RWPE2 (cell line): ENCODE results near the gene MPPED1.

Source experiments
- ATAC-seq: fragments of 200-7000 bp; cut with Tn5 transposase; 3 replicates; pipeline ENCODE4 v1.9.1; 2021; ENCODE audit warnings: low read depth
- DNase-seq: peaks from one replicate; pipeline ENCODE4 v3.0.0-alpha.2; 2020; ENCODE audit warnings: low spot score
- H3K27ac ChIP-seq: fragments of 450-650 bp; 2 replicates; pipeline ENCODE4 v1.5.1; 2017; ENCODE audit warnings: mild to moderate bottlenecking; ENCODE audit not compliant: poor library complexity, severe bottlenecking
- H3K27me3 ChIP-seq: fragments of 250-450 bp; sonication (Bioruptor Pico); 2 replicates; pipeline ENCODE4 v1.5.1; 2021; ENCODE audit warnings: mild to moderate bottlenecking, moderate library complexity; ENCODE audit not compliant: insufficient read depth, poor library complexity, severe bottlenecking
- H3K36me3 ChIP-seq: fragments of 250-450 bp; sonication (Bioruptor Pico); 2 replicates; pipeline ENCODE4 v1.5.1; 2020; ENCODE audit warnings: low read depth, mild to moderate bottlenecking, moderate library complexity
- H3K4me1 ChIP-seq: fragments of 250-450 bp; sonication (Bioruptor Pico); 2 replicates; pipeline ENCODE4 v1.5.1; 2021; ENCODE audit warnings: mild to moderate bottlenecking, moderate library complexity; ENCODE audit not compliant: insufficient read depth, poor library complexity, severe bottlenecking
- H3K4me3 ChIP-seq: fragments of 250-450 bp; sonication (Bioruptor Pico); 2 replicates; pipeline ENCODE4 v1.5.1; 2021; ENCODE audit warnings: mild to moderate bottlenecking, moderate library complexity; ENCODE audit not compliant: severe bottlenecking
- H3K9me3 ChIP-seq: fragments of 250-450 bp; sonication (Bioruptor Pico); 2 replicates; pipeline ENCODE4 v1.5.1; 2021; ENCODE audit warnings: mild to moderate bottlenecking, moderate library complexity; ENCODE audit not compliant: severe bottlenecking
- TF ChIP-seq, protein P1 (sequence below): fragments of 450-650 bp; IDR thresholded peaks from one replicate; pipeline ENCODE4 v1.5.1; 2017; ENCODE audit warnings: mild to moderate bottlenecking, moderate library complexity; ENCODE audit not compliant: poor library complexity, severe bottlenecking

Gene MPPED1

DNA sequence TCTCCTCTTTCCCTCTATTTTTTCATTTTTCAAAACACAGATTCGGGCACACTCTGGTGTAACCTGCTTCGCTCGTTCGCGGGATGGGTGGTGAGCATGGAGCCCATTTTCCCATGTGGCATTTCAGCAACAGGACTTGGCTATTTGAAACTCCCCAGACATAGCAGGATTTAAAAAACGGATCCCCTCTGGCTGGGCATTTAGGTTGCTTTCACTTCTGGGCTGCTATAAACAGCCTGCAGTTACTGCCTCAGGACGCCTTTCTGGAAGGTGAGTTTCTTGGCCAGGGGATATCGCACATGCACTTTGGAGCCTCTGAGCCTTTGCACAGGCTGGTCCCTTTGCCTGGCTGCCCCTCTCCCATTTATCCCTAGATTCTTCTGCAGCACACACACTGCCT lies 2.8 kb upstream of the MPPED1 start:
- Histone ChIP-seq H3K9me3 (no peaks in the 10 kb centered on the region), H3K27ac (no peak overlapping the region), H3K36me3 (no peaks in the 10 kb centered on the region), H3K4me1 (peaks cover 8% of the 10 kb centered on the region), H3K27me3 (peaks cover 42% of the 10 kb centered on the region), H3K4me3 (no peak overlapping the region)
- TF ChIP-seq, protein P1, sequence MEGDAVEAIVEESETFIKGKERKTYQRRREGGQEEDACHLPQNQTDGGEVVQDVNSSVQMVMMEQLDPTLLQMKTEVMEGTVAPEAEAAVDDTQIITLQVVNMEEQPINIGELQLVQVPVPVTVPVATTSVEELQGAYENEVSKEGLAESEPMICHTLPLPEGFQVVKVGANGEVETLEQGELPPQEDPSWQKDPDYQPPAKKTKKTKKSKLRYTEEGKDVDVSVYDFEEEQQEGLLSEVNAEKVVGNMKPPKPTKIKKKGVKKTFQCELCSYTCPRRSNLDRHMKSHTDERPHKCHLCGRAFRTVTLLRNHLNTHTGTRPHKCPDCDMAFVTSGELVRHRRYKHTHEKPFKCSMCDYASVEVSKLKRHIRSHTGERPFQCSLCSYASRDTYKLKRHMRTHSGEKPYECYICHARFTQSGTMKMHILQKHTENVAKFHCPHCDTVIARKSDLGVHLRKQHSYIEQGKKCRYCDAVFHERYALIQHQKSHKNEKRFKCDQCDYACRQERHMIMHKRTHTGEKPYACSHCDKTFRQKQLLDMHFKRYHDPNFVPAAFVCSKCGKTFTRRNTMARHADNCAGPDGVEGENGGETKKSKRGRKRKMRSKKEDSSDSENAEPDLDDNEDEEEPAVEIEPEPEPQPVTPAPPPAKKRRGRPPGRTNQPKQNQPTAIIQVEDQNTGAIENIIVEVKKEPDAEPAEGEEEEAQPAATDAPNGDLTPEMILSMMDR = no peak
- DNase-seq = no peak
- ATAC-seq = no peak

DNA sequence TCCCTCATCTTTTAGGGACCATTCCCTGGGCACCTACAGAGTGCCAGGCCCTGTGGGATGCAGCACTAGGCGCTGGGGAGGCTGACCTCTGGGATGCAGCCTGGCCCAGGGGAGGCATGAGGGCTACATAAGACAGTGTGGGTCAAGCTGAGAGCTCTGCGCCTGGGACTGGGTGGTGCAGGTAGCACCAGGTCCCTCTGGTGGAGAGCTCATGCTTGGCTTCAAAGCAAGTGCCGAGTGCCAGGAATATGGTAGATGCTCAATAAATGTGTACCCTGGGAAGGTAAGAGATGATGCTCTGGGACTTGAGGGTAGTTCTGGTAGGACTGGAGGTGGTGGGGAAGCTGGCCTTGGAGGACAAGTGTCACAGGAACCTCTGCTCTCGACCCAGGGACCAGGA lies 2.0 kb upstream of the MPPED1 start:
- ATAC-seq = no peak

DNA sequence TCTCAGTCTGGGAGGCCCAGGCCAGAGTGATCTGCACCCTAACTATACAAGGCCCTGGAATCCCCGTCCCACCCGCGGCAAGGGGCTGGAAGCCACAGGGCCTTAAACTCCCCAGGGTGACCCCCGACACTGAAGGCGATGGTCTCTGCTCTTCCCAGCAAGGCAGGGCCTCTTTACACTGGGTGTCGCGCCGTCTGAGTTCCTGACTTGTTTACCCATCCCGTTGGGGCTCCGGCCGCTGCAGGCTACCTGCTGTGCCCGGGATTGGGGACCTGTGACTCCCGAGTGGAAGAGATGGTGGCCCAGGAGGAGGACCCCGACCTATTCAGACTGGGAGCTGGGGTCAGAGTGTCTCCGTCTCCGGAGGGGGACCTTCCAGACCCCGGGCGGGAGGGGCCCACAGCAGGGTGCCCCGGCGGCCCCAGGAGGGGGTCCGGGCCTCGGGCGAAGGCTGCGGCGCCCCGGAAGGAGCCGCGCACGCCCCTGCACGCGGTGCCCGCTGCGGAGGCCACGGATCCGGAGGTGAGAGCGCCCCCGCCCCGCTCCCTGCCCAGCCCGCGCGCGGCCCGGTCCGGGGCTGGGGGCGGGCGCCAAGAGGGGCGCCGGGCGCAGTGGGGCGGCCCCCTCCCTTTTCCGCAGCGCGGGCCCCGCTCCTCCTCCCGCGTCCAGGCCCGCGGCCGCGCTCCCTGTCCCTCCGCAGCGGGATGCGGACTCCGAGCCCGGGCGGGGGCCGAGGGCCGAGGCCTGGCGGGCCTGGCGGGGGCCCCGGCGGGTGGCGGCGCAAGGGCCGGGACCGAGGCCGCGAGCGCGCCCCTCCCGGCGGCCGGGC lies 560 bp upstream of the MPPED1 start:
- H3K27ac ChIP-seq = no peak overlapping the region
- peaks cover 62% of the 10 kb centered on the region for H3K27me3 ChIP-seq
- no peak for DNase-seq
- TF ChIP-seq, protein P1 = no peak
- no peak overlapping the region for H3K4me3 ChIP-seq
- H3K4me1 ChIP-seq = no peaks in the 10 kb centered on the region
- no peaks in the 10 kb centered on the region for H3K9me3 ChIP-seq
- ATAC-seq = no peak
- H3K36me3 ChIP-seq = no peaks in the 10 kb centered on the region

More for the DNA sequence above, 2.0 kb upstream of the MPPED1 start:
- Histone ChIP-seq H3K4me3 (no peak overlapping the region), H3K27ac (no peak overlapping the region), H3K4me1 (peaks cover 4% of the 10 kb centered on the region), H3K9me3 (no peaks in the 10 kb centered on the region), H3K36me3 (no peaks in the 10 kb centered on the region), H3K27me3 (peaks cover 50% of the 10 kb centered on the region)
- TF ChIP-seq, protein P1 = no peak
- no peak for DNase-seq

DNA sequence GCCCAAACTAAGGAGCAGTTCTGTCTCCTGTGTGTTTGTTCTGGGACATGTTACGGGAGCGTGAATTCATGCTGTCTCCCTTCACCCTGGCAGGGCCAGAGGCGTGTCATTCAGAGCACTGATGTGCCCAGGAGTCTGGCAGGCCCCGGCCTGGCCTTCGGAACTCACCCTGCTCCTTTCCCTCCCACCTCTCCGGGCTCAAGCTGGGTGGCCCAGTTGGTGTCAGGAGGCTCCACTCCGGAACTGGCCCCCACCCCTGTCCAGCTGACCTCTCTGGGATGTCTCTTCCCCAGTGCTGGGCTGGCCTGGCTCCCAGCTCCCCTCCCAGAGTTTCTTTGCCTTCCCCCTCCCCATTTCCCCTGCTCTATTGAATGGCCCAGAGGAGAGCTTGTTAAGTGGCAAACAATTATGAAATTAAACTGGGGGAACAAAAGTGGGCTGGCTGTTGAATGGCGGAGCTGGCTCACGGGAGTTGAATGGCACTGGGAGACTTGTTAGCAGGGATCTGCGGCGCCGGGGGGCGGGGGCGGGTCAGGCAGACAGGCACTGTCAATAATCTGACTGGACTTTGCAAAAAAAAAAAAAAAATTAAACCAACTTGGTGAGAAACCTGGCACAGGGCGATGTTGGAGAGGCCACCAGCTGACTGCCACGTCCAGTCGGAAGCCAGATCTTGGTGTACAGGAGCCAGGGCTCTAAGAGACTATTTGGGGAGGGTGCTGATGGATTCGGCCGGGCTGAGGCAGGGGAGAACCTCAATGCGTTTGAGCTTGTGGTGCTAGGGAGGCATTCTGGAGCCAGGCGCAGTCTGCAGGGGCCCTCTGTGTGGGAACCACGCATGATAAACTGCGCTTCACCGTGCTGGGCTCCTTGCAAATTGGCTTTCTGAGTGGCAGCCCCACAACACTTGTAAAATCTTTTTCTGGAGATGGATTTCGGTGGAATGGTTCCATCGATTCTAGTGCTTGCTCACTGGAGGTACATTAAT lies 1.3 kb downstream of the MPPED1 start:
- Histone ChIP-seq H3K36me3 (no peaks in the 10 kb centered on the region), H3K4me3 (no peak overlapping the region), H3K27me3 (peaks cover 81% of the 10 kb centered on the region), H3K4me1 (no peaks in the 10 kb centered on the region), H3K27ac (no peak overlapping the region), H3K9me3 (no peaks in the 10 kb centered on the region)
- DNase-seq = no peak
- no peak for ATAC-seq
- TF ChIP-seq, protein P1 = no peak
